Measurements from ENCODE around the gene KDM1B.

DNA sequence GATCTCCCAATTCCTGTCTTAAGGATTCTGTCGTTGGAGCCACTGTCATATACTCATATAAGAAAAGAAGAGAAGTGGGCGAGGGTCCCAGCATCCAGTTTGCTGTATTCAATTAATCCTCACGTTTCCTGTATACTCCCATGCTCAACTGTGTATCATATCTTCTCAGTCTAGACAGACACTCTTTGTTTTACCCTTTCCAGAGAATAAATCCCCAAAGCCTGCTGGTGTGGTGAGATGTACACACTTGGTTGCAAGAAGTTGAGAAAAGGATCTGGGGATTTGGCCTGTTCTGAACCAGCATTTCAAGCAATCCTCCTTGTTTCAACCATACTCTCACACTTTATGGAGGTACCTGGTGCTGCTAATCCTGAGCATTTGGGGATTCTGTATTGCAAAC, 3.4 kb upstream of the KDM1B start:
- no peak for TF ChIP-seq CTCF (conservative IDR thresholded peaks at IDR 0.05; ENCODE audit: low read depth in 2 of 2)
- TF ChIP-seq EZH2 (IDR thresholded peaks at IDR 0.05; ENCODE audit: low read depth, unreplicated experiment), result no peak
- TF ChIP-seq ETS1 (IDR thresholded peaks at IDR 0.05), result no peak
- no peak for TF ChIP-seq POLR2AphosphoS5 (IDR thresholded peaks at IDR 0.05; ENCODE audit: low read depth)
- TF ChIP-seq, protein P1, sequence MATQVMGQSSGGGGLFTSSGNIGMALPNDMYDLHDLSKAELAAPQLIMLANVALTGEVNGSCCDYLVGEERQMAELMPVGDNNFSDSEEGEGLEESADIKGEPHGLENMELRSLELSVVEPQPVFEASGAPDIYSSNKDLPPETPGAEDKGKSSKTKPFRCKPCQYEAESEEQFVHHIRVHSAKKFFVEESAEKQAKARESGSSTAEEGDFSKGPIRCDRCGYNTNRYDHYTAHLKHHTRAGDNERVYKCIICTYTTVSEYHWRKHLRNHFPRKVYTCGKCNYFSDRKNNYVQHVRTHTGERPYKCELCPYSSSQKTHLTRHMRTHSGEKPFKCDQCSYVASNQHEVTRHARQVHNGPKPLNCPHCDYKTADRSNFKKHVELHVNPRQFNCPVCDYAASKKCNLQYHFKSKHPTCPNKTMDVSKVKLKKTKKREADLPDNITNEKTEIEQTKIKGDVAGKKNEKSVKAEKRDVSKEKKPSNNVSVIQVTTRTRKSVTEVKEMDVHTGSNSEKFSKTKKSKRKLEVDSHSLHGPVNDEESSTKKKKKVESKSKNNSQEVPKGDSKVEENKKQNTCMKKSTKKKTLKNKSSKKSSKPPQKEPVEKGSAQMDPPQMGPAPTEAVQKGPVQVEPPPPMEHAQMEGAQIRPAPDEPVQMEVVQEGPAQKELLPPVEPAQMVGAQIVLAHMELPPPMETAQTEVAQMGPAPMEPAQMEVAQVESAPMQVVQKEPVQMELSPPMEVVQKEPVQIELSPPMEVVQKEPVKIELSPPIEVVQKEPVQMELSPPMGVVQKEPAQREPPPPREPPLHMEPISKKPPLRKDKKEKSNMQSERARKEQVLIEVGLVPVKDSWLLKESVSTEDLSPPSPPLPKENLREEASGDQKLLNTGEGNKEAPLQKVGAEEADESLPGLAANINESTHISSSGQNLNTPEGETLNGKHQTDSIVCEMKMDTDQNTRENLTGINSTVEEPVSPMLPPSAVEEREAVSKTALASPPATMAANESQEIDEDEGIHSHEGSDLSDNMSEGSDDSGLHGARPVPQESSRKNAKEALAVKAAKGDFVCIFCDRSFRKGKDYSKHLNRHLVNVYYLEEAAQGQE (IDR thresholded peaks at IDR 0.05; ENCODE audit: unreplicated experiment), result no peak
- no peak for TF ChIP-seq EZH2phosphoT487 (IDR thresholded peaks at IDR 0.05; ENCODE audit: unreplicated experiment)
- no peak for TF ChIP-seq NANOG (IDR thresholded peaks at IDR 0.05; ENCODE audit: borderline replicate concordance)
- TF ChIP-seq CREB1 (CRISPR knock-in tag; IDR thresholded peaks at IDR 0.05; ENCODE audit: low read depth), result no peak
- no peak for TF ChIP-seq ZNF331 (CRISPR knock-in tag; IDR thresholded peaks at IDR 0.05; ENCODE audit: low read depth)
- TF ChIP-seq JUNB (IDR thresholded peaks at IDR 0.05; ENCODE audit: unreplicated experiment), result no peak

Data from GM23338 (cell line).